Ishikawa (cell line): ENCODE data around the gene MIDN.
A peak's percentile ranks its signal among the peaks of the same experiment; 100 is the strongest.

ENCODE experiments used
- CREB1 ChIP-seq: IDR thresholded peaks from 2 replicates; pipeline ENCODE4 v1.6.1; 2012; ENCODE audit warnings: low read depth
- TF ChIP-seq, protein P1 (sequence below): IDR thresholded peaks from 2 replicates; pipeline ENCODE4 v1.6.1; 2012; ENCODE audit warnings: low read depth, mild to moderate bottlenecking

DNA sequence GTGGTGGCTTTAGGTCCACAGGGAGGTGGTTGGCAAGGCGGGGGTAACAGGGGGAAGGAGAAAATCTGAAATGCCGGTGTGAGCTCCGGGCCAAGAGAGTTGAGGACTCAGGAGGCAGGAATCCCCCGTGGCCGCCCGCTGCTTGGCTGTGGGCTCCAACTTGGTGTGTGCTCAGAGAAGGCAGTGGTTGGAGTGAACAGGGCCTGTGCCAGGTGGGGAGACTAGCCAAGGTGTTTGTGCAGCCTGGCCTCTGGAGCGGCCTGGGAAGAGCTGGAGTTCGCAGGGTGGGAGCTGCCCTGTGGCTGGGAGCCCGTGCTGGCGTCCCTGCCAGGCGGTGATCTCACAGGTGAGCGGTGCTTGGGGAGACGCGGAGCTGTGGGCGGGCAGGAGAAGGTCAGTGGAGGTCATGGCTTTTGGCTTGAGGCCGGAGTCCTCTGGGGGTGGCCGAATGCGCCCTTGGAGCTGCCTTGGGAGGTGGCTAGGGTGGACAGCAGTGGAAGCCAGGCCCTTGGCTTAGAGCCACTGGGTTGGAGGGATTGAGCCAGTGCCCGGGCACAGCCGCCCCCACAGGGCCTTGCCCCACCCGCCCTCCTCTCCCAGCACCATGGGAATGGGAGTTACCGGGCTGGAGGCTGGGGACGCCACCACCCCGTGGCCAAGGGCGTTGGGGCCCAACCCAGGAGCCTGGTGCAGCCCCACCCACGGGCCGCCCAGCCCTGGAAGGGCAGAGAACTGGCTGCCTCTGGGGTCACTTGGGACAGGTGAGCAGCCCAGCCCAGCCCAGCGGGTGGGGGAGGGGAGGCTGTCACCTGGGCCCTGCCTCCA lies 13.6 kb downstream of the MIDN start:
- TF ChIP-seq, protein P1, sequence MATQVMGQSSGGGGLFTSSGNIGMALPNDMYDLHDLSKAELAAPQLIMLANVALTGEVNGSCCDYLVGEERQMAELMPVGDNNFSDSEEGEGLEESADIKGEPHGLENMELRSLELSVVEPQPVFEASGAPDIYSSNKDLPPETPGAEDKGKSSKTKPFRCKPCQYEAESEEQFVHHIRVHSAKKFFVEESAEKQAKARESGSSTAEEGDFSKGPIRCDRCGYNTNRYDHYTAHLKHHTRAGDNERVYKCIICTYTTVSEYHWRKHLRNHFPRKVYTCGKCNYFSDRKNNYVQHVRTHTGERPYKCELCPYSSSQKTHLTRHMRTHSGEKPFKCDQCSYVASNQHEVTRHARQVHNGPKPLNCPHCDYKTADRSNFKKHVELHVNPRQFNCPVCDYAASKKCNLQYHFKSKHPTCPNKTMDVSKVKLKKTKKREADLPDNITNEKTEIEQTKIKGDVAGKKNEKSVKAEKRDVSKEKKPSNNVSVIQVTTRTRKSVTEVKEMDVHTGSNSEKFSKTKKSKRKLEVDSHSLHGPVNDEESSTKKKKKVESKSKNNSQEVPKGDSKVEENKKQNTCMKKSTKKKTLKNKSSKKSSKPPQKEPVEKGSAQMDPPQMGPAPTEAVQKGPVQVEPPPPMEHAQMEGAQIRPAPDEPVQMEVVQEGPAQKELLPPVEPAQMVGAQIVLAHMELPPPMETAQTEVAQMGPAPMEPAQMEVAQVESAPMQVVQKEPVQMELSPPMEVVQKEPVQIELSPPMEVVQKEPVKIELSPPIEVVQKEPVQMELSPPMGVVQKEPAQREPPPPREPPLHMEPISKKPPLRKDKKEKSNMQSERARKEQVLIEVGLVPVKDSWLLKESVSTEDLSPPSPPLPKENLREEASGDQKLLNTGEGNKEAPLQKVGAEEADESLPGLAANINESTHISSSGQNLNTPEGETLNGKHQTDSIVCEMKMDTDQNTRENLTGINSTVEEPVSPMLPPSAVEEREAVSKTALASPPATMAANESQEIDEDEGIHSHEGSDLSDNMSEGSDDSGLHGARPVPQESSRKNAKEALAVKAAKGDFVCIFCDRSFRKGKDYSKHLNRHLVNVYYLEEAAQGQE: no peak
- TF ChIP-seq CREB1: 0 out of 2 replicates have a peak, but pooled peaks have one; percentile 24
